Breast epithelium (tissue), 4 donors: ENCODE data around the gene ZNF502. TPM values are rescaled to one million over a fixed set of nuclear protein-coding genes. Genes with fewer than 3 reads are reported as not detected.

Source experiments
- DNase-seq, 2 donors: peaks; one replicate each; pipeline ENCODE4 v3.0.0-alpha.2; 2019; ENCODE audit warnings: low spot score in 2 of 2
- H3K27ac ChIP-seq, 2 donors: fragments of 200-600 bp; sonication (generic) in 1 of 2; one replicate each; pipeline ENCODE4 v1.5.1; 2016 to 2019; ENCODE audit warnings: mild to moderate bottlenecking in 1 of 2
- H3K27me3 ChIP-seq, 2 donors: fragments of 200-600 bp; sonication (generic) in 1 of 2; one replicate each; pipeline versions ENCODE4 v1.5.1 to v1.6.0; 2017 to 2019; ENCODE audit warnings: control low read depth in 1 of 2, mild to moderate bottlenecking in 1 of 2
- H3K36me3 ChIP-seq: fragments of 200-600 bp; one replicate; pipeline ENCODE4 v1.5.1; 2019
- H3K4me1 ChIP-seq, 2 donors: fragments of 200-600 bp; sonication (generic); one replicate each; pipeline ENCODE4 v1.5.1; 2016 to 2019; ENCODE audit warnings: control low read depth in 1 of 2
- H3K4me3 ChIP-seq, 3 donors: fragments of 200-600 bp; sonication (generic); 1 replicate in 2 of 3; 2 replicates in 1 of 3; pipeline ENCODE4 v1.5.1; 2016 to 2019; ENCODE audit warnings: mild to moderate bottlenecking in 3 of 3, moderate library complexity in 2 of 3
- H3K9me3 ChIP-seq, 2 donors: fragments of 200-600 bp; sonication (generic) in 1 of 2; one replicate each; pipeline ENCODE4 v1.5.1; 2016 to 2019; ENCODE audit warnings: control low read depth in 1 of 2
- CTCF ChIP-seq, 3 donors: fragments of 450-650 bp; IDR thresholded peaks; one replicate each; pipeline ENCODE4 v1.5.1; 2016 to 2017; ENCODE audit warnings: antibody characterized with exemption in 3 of 3, mild to moderate bottlenecking in 3 of 3, moderate library complexity in 3 of 3
- POLR2A ChIP-seq: fragments of 450-650 bp; IDR thresholded peaks from one replicate; pipeline ENCODE4 v1.6.1; 2016; ENCODE audit warnings: antibody characterized with exemption, mild to moderate bottlenecking, moderate library complexity
- POLR2AphosphoS5 ChIP-seq, 3 donors: sonication (generic); formaldehyde crosslinking; IDR thresholded peaks; one replicate each; pipeline ENCODE4 v1.6.1; 2017; ENCODE audit warnings: antibody characterized with exemption in 3 of 3
- intact Hi-C: fragments of 100-400 bp; cut with DNase I; formaldehyde crosslinking; loops from one replicate; pipeline ENCODE4 v1.15.1; 2023; ENCODE audit warnings: low total_unique reads
- total RNA-seq, 3 donors: library from RNA; depleted of rRNA; stranded (reverse); fragments of >200 nt; gene quantifications; one replicate each; pipeline ENCODE4 v1.1.0, GENCODE V29; 2016

ZNF502 gene
- total RNA-seq, 3 donors from 2014 or later = 4.6 to 9.5 (median 6.6) TPM

GRCh38 chr3:44685128-44685800, 27.2 kb upstream of the ZNF502 start:
- H3K4me3 ChIP-seq = peak overlapping the region; percentile 73 to 84 (median 81)
- peak; percentile 42 to 61 for DNase-seq
- H3K27me3 ChIP-seq = peaks cover 0 to 12% of the 10 kb centered on the region in 2 donors
- H3K9me3 ChIP-seq = peaks cover 0 to 22% of the 10 kb centered on the region in 2 donors
- no peaks in the 10 kb centered on the region for H3K4me1 ChIP-seq
- TF ChIP-seq POLR2AphosphoS5 (IDR thresholded peaks at IDR 0.05) (peak in 1 of 3 donors; percentile 26), POLR2A (no peak), CTCF (IDR thresholded peaks at IDR 0.05) (no peak)
- H3K36me3 ChIP-seq = no peaks in the 10 kb centered on the region
- intact Hi-C loops = no loop called here
- peak overlapping the region in 1 of 2 donors; percentile 62 for H3K27ac ChIP-seq

DNA sequence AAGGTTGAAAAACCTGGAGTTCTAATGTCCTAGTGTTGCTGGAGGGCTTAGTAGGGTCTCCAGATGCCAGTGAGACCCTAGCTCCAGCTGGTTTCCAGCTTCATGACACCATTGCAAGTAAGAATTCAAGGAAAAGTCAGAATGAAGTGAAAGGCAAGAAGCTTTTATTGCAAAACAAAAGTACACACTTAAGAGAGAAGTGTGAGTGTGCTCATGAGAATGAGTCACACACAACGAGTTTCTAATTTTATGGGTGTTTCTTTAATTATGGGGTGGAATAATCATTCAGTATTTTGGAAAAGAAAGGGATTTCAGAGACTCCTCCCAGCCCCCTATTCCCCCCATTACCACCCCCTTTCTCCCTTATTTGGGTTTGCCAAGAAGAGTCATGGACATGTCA, 24.6 kb upstream of the ZNF502 start:
- Histone ChIP-seq H3K36me3 (no peaks in the 10 kb centered on the region), H3K9me3 (peaks cover 0 to 12% of the 10 kb centered on the region in 2 donors), H3K27ac (no peak overlapping the region), H3K27me3 (peaks cover 0 to 16% of the 10 kb centered on the region in 2 donors), H3K4me1 (no peaks in the 10 kb centered on the region), H3K4me3 (no peak overlapping the region)
- no peak for TF ChIP-seq POLR2AphosphoS5 (IDR thresholded peaks at IDR 0.05)
- TF ChIP-seq CTCF (IDR thresholded peaks at IDR 0.05) = no peak
- TF ChIP-seq POLR2A = no peak
- intact Hi-C loops = no loop called here
- no peak for DNase-seq

DNA sequence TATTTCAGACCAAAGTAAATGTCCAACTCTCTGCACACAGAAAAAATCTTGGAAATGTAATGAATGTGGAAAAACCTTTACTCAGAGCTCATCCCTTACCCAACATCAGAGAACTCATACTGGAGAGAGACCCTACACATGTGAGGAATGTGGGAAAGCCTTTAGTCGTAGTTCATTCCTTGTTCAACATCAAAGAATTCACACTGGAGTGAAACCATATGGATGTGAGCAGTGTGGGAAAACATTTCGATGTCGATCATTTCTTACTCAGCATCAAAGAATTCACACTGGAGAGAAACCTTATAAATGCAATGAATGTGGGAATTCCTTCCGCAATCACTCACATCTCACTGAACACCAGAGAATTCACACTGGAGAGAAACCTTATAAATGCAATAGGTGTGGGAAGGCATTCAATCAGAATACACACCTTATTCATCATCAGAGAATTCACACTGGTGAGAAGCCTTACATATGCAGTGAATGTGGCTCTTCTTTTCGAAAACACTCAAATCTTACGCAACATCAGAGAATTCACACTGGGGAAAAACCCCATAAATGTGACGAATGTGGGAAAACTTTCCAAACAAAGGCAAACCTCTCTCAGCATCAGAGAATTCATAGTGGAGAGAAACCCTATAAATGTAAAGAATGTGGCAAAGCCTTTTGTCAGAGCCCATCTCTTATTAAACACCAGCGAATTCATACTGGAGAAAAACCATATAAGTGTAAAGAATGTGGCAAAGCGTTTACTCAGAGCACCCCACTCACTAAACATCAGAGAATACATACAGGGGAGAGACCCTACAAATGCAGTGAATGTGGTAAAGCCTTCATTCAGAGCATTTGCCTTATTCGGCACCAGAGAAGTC, 9.0 kb downstream of the ZNF502 start:
- Histone ChIP-seq H3K27me3 (no peaks in the 10 kb centered on the region), H3K9me3 (peaks cover 95 to 99% of the 10 kb centered on the region in 2 donors), H3K27ac (no peak overlapping the region), H3K4me1 (no peaks in the 10 kb centered on the region), H3K36me3 (peaks cover 14% of the 10 kb centered on the region), H3K4me3 (peak overlapping the region in 1 of 3 donors; percentile 6)
- DNase-seq = no peak
- intact Hi-C loops = no loop called here
- TF ChIP-seq POLR2AphosphoS5 (IDR thresholded peaks at IDR 0.05) = no peak
- TF ChIP-seq POLR2A = no peak
- TF ChIP-seq CTCF (IDR thresholded peaks at IDR 0.05) = no peak

GRCh38 chr3:44722103-44722401, 9.6 kb downstream of the ZNF502 start:
- peak overlapping the region in 1 of 3 donors; percentile 6 for H3K4me3 ChIP-seq
- peaks cover 95 to 99% of the 10 kb centered on the region in 2 donors for H3K9me3 ChIP-seq
- intact Hi-C loops = no loop called here
- H3K4me1 ChIP-seq = no peaks in the 10 kb centered on the region
- DNase-seq = no peak
- H3K36me3 ChIP-seq = peaks cover 14% of the 10 kb centered on the region
- H3K27me3 ChIP-seq = no peaks in the 10 kb centered on the region
- TF ChIP-seq POLR2A (no peak), CTCF (IDR thresholded peaks at IDR 0.05) (no peak), POLR2AphosphoS5 (IDR thresholded peaks at IDR 0.05) (no peak)
- H3K27ac ChIP-seq = no peak overlapping the region

GRCh38 chr3:44729384-44729910, 17.0 kb downstream of the ZNF502 start, which contains the start of gene ZNF501:
TSS of gene ZNF501 (plus strand) at chr3:44729635. CDS start at chr3:44734422, 4,787 bp downstream.
- Histone ChIP-seq H3K4me1 (peaks cover 0 to 4% of the 10 kb centered on the region in 2 donors), H3K27me3 (no peaks in the 10 kb centered on the region), H3K9me3 (peaks cover 71 to 83% of the 10 kb centered on the region in 2 donors), H3K4me3 (peak within 1 kb of the TSS; percentile 73 to 80 (median 78)), H3K27ac (peak within 1 kb of the TSS in 1 of 2 donors; percentile 38), H3K36me3 (peaks cover 5% of the 10 kb centered on the region)
- TF ChIP-seq POLR2A (no peak), POLR2AphosphoS5 (IDR thresholded peaks at IDR 0.05) (peak; percentile 26 to 71 (median 66)), CTCF (IDR thresholded peaks at IDR 0.05) (no peak)
- intact Hi-C loops = no loop called here
- peak; percentile 83 to 86 for DNase-seq
